WERI-Rb-1 (cell line): ENCODE data around the gene MAP1A.

Experiments used
- DNase-seq: peaks from one replicate; pipeline ENCODE4 v3.0.0-alpha.2; 2020
- H3K27ac ChIP-seq: fragments of 250-450 bp; sonication (Bioruptor Pico); 2 replicates; pipeline ENCODE4 v1.5.1; 2020; ENCODE audit warnings: mild to moderate bottlenecking, moderate library complexity
- H3K27me3 ChIP-seq: fragments of 250-450 bp; sonication (Bioruptor Pico); 2 replicates; pipeline ENCODE4 v1.5.1; 2021; ENCODE audit warnings: mild to moderate bottlenecking, low read depth, moderate library complexity; ENCODE audit not compliant: insufficient read depth, severe bottlenecking
- H3K36me3 ChIP-seq: fragments of 250-450 bp; sonication (Bioruptor Pico); 2 replicates; pipeline ENCODE4 v1.5.1; 2020; ENCODE audit warnings: mild to moderate bottlenecking, moderate library complexity
- H3K4me3 ChIP-seq: 2 replicates; pipeline ENCODE4 v1.5.1; 2011; ENCODE audit warnings: low read depth, mild to moderate bottlenecking, control low read depth, low read length
- H3K9me3 ChIP-seq: fragments of 250-450 bp; sonication (Bioruptor Pico); 2 replicates; pipeline ENCODE4 v1.5.1; 2021; ENCODE audit warnings: mild to moderate bottlenecking, moderate library complexity; ENCODE audit not compliant: severe bottlenecking
- CTCF ChIP-seq: IDR thresholded peaks from 2 replicates; pipeline ENCODE4 v1.5.1; 2011; ENCODE audit warnings: low read depth, mild to moderate bottlenecking, control low read depth, inconsistent platforms, low read length

MAP1A gene

GRCh38 chr15:43524254-43524845 lies 6.9 kb downstream of the MAP1A start:
- DNase-seq, result no peak
- H3K36me3 ChIP-seq, result peaks cover 46% of the 10 kb centered on the region
- 0 out of 2 replicates have a peak, but pooled peaks have one; percentile 6 for TF ChIP-seq CTCF
- H3K4me3 ChIP-seq, result no peak overlapping the region
- no peaks in the 10 kb centered on the region for H3K9me3 ChIP-seq
- H3K27me3 ChIP-seq, result no peaks in the 10 kb centered on the region
- H3K27ac ChIP-seq, result no peak overlapping the region

- peaks cover 46% of the 10 kb centered on the region for H3K36me3 ChIP-seq
- no peak for TF ChIP-seq CTCF
- H3K4me3 ChIP-seq, result no peak overlapping the region
Measured at GRCh38 chr15:43525131-43525530, 7.7 kb downstream of the MAP1A start.

GRCh38 chr15:43526261-43526930 lies 9.0 kb downstream of the MAP1A start:
- no peak for DNase-seq
- H3K36me3 ChIP-seq, result peaks cover 35% of the 10 kb centered on the region

More at GRCh38 chr15:43525131-43525530, 7.7 kb downstream of the MAP1A start:
- no peak for DNase-seq
- Histone ChIP-seq H3K27me3 (no peaks in the 10 kb centered on the region), H3K9me3 (no peaks in the 10 kb centered on the region), H3K27ac (no peak overlapping the region)

GRCh38 chr15:43527016-43527801 lies 9.8 kb downstream of the MAP1A start:
- Histone ChIP-seq H3K4me3 (no peak overlapping the region), H3K27me3 (no peaks in the 10 kb centered on the region), H3K36me3 (peaks cover 27% of the 10 kb centered on the region), H3K27ac (no peak overlapping the region), H3K9me3 (no peaks in the 10 kb centered on the region)
- no peak for DNase-seq
- TF ChIP-seq CTCF, result no peak

More at GRCh38 chr15:43526261-43526930, 9.0 kb downstream of the MAP1A start:
- no peak for TF ChIP-seq CTCF
- H3K27me3 ChIP-seq, result no peaks in the 10 kb centered on the region
- H3K27ac ChIP-seq, result no peak overlapping the region
- H3K9me3 ChIP-seq, result no peaks in the 10 kb centered on the region
- H3K4me3 ChIP-seq, result no peak overlapping the region

GRCh38 chr15:43527802-43528541 lies 10.6 kb downstream of the MAP1A start:
- DNase-seq, result no peak
- Histone ChIP-seq H3K27ac (no peak overlapping the region), H3K9me3 (no peaks in the 10 kb centered on the region), H3K36me3 (peaks cover 20% of the 10 kb centered on the region), H3K4me3 (no peak overlapping the region), H3K27me3 (no peaks in the 10 kb centered on the region)
- TF ChIP-seq CTCF, result no peak
